Measurements from ENCODE around the gene GRN.

GRN gene

GRCh38 chr17:44314869-44315661, 30.0 kb upstream of the GRN start:
- no peak for TF ChIP-seq POLR2AphosphoS5 (IDR thresholded peaks at IDR 0.05; ENCODE audit: low read depth, low read length)
- TF ChIP-seq FOXP2 (optimal IDR thresholded peaks at IDR 0.05; ENCODE audit: borderline replicate concordance, extremely low read depth, extremely low read length, insufficient read depth) = peak; percentile 39
- no peak for TF ChIP-seq TAF1 (IDR thresholded peaks at IDR 0.05; ENCODE audit: borderline replicate concordance, insufficient read depth, low read length)

DNA sequence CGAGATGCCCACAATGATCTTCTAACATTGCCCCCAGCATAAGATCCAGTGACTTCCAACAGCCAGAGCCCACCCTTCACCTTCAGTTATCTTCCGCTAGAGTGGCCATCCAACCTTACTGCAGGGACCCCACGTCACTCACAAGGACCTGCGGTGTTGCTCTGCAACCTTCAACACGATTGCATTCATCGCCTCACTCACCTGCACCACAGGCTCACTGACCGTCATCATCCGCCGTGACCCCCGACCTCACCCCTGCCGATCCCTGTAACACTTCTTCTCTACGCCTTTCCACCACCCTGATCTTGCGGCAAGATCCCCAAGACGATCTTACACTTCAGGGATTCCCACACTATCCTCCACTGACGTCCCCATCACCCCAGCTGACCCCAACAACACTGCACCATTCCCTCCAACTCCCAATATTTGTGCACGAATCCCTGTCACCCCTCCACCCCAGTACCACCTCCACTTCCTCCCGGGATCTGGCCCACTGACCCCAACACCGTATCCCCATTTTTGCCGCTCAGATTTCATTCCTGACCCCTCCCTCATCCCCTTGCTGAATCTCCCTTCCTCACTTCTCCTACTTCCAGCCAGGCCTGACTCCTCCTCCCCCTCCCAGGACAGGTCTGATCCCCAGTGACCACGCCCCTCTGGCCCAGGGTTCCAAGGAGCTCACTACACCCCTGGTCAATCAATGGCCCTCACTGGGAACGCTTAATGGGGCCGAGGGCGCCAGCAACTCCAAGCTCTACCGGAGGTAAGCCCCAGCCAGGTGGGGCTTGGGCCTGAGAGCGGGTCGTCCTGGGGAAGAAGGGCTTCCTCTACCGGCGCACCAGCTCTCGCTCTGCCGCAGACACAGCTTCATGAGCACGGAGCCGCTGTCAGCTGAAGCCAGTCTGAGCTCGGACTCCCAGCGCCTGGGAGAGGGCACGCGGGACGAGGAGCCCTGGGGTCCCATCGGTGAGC, 29.1 kb upstream of the GRN start:
- TF ChIP-seq TAF1 (IDR thresholded peaks at IDR 0.05; ENCODE audit: borderline replicate concordance, insufficient read depth, low read length) (no peak), SIN3A (IDR thresholded peaks at IDR 0.05; ENCODE audit: borderline replicate concordance, insufficient read depth, low read length) (no peak), FOXP2 (optimal IDR thresholded peaks at IDR 0.05; ENCODE audit: borderline replicate concordance, extremely low read depth, extremely low read length, insufficient read depth) (no peak), REST (IDR thresholded peaks at IDR 0.05; ENCODE audit: insufficient read depth in 1 of 2, low read depth in 2 of 2, low read length in 2 of 2) (no peak), POLR2AphosphoS5 (IDR thresholded peaks at IDR 0.05; ENCODE audit: low read depth, low read length) (no peak)

GRCh38 chr17:44317545-44317944, 27.6 kb upstream of the GRN start:
- TF ChIP-seq REST (IDR thresholded peaks at IDR 0.05; ENCODE audit: insufficient read depth in 1 of 2, low read depth in 2 of 2, low read length in 2 of 2) = no peak
- no peak; the same call in 1 of the 2 replicates for TF ChIP-seq POLR2AphosphoS5 (IDR thresholded peaks at IDR 0.05; ENCODE audit: low read depth, low read length)
- TF ChIP-seq FOXP2 (optimal IDR thresholded peaks at IDR 0.05; ENCODE audit: borderline replicate concordance, extremely low read depth, extremely low read length, insufficient read depth) = no peak
- TF ChIP-seq TAF1 (IDR thresholded peaks at IDR 0.05; ENCODE audit: borderline replicate concordance, insufficient read depth, low read length) = no peak
- no peak for TF ChIP-seq SIN3A (IDR thresholded peaks at IDR 0.05; ENCODE audit: borderline replicate concordance, insufficient read depth, low read length)

DNA sequence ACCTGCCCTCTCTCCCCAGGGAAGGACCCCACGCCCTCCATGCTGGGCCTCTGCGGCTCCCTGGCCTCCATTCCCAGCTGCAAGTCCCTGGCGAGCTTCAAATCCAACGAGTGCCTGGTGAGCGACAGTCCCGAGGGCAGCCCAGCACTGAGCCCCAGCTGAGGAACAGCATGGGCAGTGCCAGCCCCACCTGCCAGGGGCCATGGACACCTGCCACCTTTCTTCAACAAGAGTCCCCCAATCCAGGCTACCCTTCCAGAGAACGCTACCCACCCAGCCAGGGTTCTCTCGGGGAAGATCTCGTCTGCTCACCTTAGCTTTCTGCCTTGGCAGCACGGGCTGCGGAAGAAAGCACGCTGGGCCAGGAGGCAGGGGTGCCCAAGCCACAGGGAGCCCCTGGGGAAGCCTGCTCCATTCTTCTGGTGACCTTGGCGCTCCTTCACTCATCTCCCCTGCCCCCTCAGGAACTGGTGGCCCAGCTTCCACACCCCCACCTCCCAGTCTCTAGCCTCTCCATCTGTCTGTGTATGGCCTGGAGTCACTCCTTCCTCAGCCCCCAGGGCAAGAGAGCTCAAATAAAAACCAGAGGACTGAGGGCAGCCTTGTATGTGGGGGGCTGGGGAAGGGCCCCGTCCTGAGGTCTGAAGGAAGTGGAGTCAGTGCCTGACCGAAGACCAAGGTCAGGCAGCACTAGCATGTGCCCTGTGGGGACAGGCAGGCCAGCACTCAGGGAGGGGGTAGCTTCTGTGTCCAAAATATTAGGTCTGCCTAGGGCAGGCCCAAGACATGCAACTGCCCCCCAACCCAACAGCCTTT, 26.8 kb upstream of the GRN start:
- TF ChIP-seq FOXP2 (optimal IDR thresholded peaks at IDR 0.05; ENCODE audit: borderline replicate concordance, extremely low read depth, extremely low read length, insufficient read depth) = no peak
- TF ChIP-seq SIN3A (IDR thresholded peaks at IDR 0.05; ENCODE audit: borderline replicate concordance, insufficient read depth, low read length) = no peak
- no peak for TF ChIP-seq REST (IDR thresholded peaks at IDR 0.05; ENCODE audit: insufficient read depth in 1 of 2, low read depth in 2 of 2, low read length in 2 of 2)
- TF ChIP-seq TAF1 (IDR thresholded peaks at IDR 0.05; ENCODE audit: borderline replicate concordance, insufficient read depth, low read length) = no peak
- TF ChIP-seq POLR2AphosphoS5 (IDR thresholded peaks at IDR 0.05; ENCODE audit: low read depth, low read length) = no peak

DNA sequence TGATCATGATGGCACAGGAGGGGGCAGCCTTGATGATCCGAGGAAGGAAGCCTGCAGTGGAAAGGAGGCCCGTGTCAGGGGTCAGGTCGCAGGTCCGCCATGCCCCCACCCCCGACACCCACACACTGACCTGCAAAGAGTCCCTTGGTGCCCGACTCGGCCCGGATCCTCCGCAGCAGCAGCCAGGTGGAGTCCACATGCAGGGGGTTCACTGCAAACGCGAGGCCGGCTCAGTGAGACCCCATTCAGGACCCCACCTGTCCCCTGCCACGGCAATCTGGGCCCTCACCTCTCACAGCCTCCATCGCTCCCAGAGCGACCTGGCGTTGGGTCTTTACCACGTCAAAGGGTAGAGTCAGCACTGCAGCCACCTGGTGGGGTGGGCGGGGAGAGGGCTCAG, 25.0 kb upstream of the GRN start:
- TF ChIP-seq TAF1 (IDR thresholded peaks at IDR 0.05; ENCODE audit: borderline replicate concordance, insufficient read depth, low read length) = no peak
- no peak for TF ChIP-seq SIN3A (IDR thresholded peaks at IDR 0.05; ENCODE audit: borderline replicate concordance, insufficient read depth, low read length)
- TF ChIP-seq POLR2AphosphoS5 (IDR thresholded peaks at IDR 0.05; ENCODE audit: low read depth, low read length) = no peak; the same call in 1 of the 2 replicates
- TF ChIP-seq REST (IDR thresholded peaks at IDR 0.05; ENCODE audit: insufficient read depth in 1 of 2, low read depth in 2 of 2, low read length in 2 of 2) = no peak
- TF ChIP-seq FOXP2 (optimal IDR thresholded peaks at IDR 0.05; ENCODE audit: borderline replicate concordance, extremely low read depth, extremely low read length, insufficient read depth) = no peak

All from PFSK-1 (cell line).